GM12878 (cell line): ENCODE results near the gene SPTBN1. TPM values are rescaled to one million over a fixed set of nuclear protein-coding genes. Genes with fewer than 3 reads are reported as not detected.

Source experiments
- ATAC-seq: fragments of 200-7000 bp; cut with Tn5 transposase; 3 replicates; pipeline ENCODE4 v1.9.1; 2020; ENCODE audit warnings: mild to moderate bottlenecking, moderate library complexity
- BruUV-seq: library from RNA; stranded (reverse); fragments of 400-500 nt; replicated peaks from 2 replicates; lab custom pipeline; 2021; lab: Mats Ljungman, UMichigan
- CTCF ChIA-PET: fragments of 300-600 bp; sonication (Branson Sonifier 250); formaldehyde crosslinking; extraction: SDS; loops from one replicate; lab custom pipeline; 2021; ENCODE audit warnings: inconsistent platforms; lab: Yijun Ruan, JAX
- POLR2A ChIA-PET: fragments of 350-600 bp; formaldehyde crosslinking; extraction: SDS; loops from one replicate; lab custom pipeline; 2021; ENCODE audit warnings: inconsistent platforms; lab: Charles Lee
- RAD21 ChIA-PET: fragments of 300-600 bp; sonication (Branson Sonifier 250); formaldehyde crosslinking; loops from one replicate; lab custom pipeline; 2023; ENCODE audit warnings: antibody characterized with exemption; ENCODE audit not compliant: unreplicated experiment; lab: Charles Lee
- SMC1A ChIA-PET: fragments of 300-600 bp; sonication (Branson Sonifier 250); formaldehyde crosslinking; loops from one replicate; lab custom pipeline; 2023; ENCODE audit not compliant: unreplicated experiment, uncharacterized antibody; lab: Charles Lee
- DNase-seq: peaks from one replicate; pipeline ENCODE4 v3.0.0-alpha.2; 2011; ENCODE audit warnings: low read depth, low spot score
- FAIRE-seq: peaks from 3 replicates; lab custom pipeline; 2011; peaks lifted over from hg19 to GRCh38; lab: Jason Lieb, UNC
- H2AFZ ChIP-seq: 2 replicates; pipeline ENCODE4 v1.6.0; 2011; ENCODE audit warnings: low read depth, low read length, control low read depth; ENCODE audit not compliant: control insufficient read depth
- H3K27ac ChIP-seq: 2 replicates; pipeline ENCODE4 v1.5.1; 2011; ENCODE audit warnings: control low read depth; ENCODE audit not compliant: control insufficient read depth, insufficient read depth
- H3K27me3 ChIP-seq, 2 experiments: replicated peaks in 1 of 2; 2 replicates each; pipeline versions ENCODE4 v1.6.0 to v1.6.1; 2011; ENCODE audit warnings: low read length in 1 of 2; ENCODE audit not compliant: control insufficient read depth in 2 of 2, insufficient read depth in 2 of 2
- H3K36me3 ChIP-seq, 2 experiments: 2 replicates each; pipeline ENCODE4 v1.5.1; 2011; ENCODE audit warnings: low read length in 1 of 2; ENCODE audit not compliant: control insufficient read depth in 2 of 2, insufficient read depth in 2 of 2
- H3K4me1 ChIP-seq: 2 replicates; pipeline ENCODE4 v1.6.1; 2011; ENCODE audit warnings: mild to moderate bottlenecking, low read length, moderate library complexity, mixed read lengths; ENCODE audit not compliant: control insufficient read depth, insufficient read depth
- H3K4me2 ChIP-seq: 2 replicates; pipeline ENCODE4 v1.6.0; 2011; ENCODE audit warnings: control low read depth; ENCODE audit not compliant: control insufficient read depth, insufficient read depth
- H3K4me3 ChIP-seq: fragments of 200-600 bp; sonication (generic); 2 replicates; pipeline ENCODE4 v1.5.1; 2016
- H3K79me2 ChIP-seq: 2 replicates; pipeline ENCODE4 v1.6.0; 2011; ENCODE audit warnings: low read length; ENCODE audit not compliant: control insufficient read depth, insufficient read depth
- H3K9ac ChIP-seq: 2 replicates; pipeline ENCODE4 v1.8.0; 2011; ENCODE audit warnings: low read length, control low read depth, mixed read lengths; ENCODE audit not compliant: control insufficient read depth, insufficient read depth
- H3K9me3 ChIP-seq: replicated peaks from 3 replicates; pipeline ENCODE4 v1.5.1; 2011; ENCODE audit warnings: mild to moderate bottlenecking, low read length; ENCODE audit not compliant: control insufficient read depth, insufficient read depth
- H4K20me1 ChIP-seq: 2 replicates; pipeline ENCODE4 v1.6.0; 2011; ENCODE audit not compliant: control insufficient read depth, insufficient read depth
- ATF7 ChIP-seq: fragments of 450-650 bp; IDR thresholded peaks from 2 replicates; pipeline ENCODE4 v1.6.1; 2016; ENCODE audit warnings: low read depth, mild to moderate bottlenecking
- ESRRA ChIP-seq: IDR thresholded peaks from 2 replicates; pipeline ENCODE4 v1.6.1; 2012; ENCODE audit warnings: mild to moderate bottlenecking, low read length, improper control_type of control experiment
- FOXK2 ChIP-seq: fragments of 450-650 bp; IDR thresholded peaks from 2 replicates; pipeline ENCODE4 v1.6.1; 2017; ENCODE audit warnings: mild to moderate bottlenecking, moderate library complexity
- HDGF ChIP-seq: fragments of 450-650 bp; IDR thresholded peaks from 2 replicates; pipeline ENCODE4 v1.6.1; 2016; ENCODE audit warnings: antibody characterized with exemption
- JUND ChIP-seq: IDR thresholded peaks from 2 replicates; pipeline ENCODE4 v1.6.1; 2012; ENCODE audit warnings: low read depth, mild to moderate bottlenecking, low read length, improper control_type of control experiment, moderate library complexity
- MTA3 ChIP-seq: IDR thresholded peaks from 2 replicates; pipeline ENCODE4 v1.6.1; 2012; ENCODE audit warnings: low read length, inconsistent platforms, borderline replicate concordance
- MXI1 ChIP-seq: fragments of 150-350 bp; IDR thresholded peaks from 2 replicates; pipeline ENCODE4 v1.6.1; 2011; ENCODE audit warnings: low read depth, mild to moderate bottlenecking, inconsistent platforms, low read length, improper control_type of control experiment
- NFXL1 ChIP-seq: fragments of 450-650 bp; IDR thresholded peaks from 2 replicates; pipeline ENCODE4 v1.6.1; 2017; ENCODE audit warnings: antibody characterized with exemption, mild to moderate bottlenecking, borderline replicate concordance
- REST ChIP-seq: IDR thresholded peaks from 2 replicates; pipeline ENCODE4 v1.6.1; 2012; ENCODE audit warnings: mild to moderate bottlenecking, low read depth, low read length
- SIN3A ChIP-seq: IDR thresholded peaks from 2 replicates; pipeline ENCODE4 v1.6.1; 2012; ENCODE audit warnings: low read depth, low read length, improper control_type of control experiment
- SPI1 ChIP-seq: IDR thresholded peaks from 2 replicates; pipeline ENCODE4 v1.6.1; 2011; ENCODE audit warnings: low read depth, mild to moderate bottlenecking, low read length, moderate library complexity, borderline replicate concordance; ENCODE audit not compliant: insufficient read depth
- SREBF1 ChIP-seq: IDR thresholded peaks from 2 replicates; pipeline ENCODE4 v1.6.1; 2012; ENCODE audit warnings: mild to moderate bottlenecking, low read length
- TARDBP ChIP-seq: IDR thresholded peaks from 2 replicates; pipeline ENCODE4 v1.6.1; 2016; ENCODE audit warnings: borderline replicate concordance
- TBL1XR1 ChIP-seq: IDR thresholded peaks from 2 replicates; pipeline ENCODE4 v1.6.1; 2012; ENCODE audit warnings: low read depth, low read length, improper control_type of control experiment
- WRNIP1 ChIP-seq: IDR thresholded peaks from 2 replicates; pipeline ENCODE4 v1.6.1; 2011; ENCODE audit warnings: low read depth, low read length, improper control_type of control experiment, borderline replicate concordance
- ZBED1 ChIP-seq: IDR thresholded peaks from 2 replicates; pipeline ENCODE4 v1.6.1; 2016; ENCODE audit warnings: borderline replicate concordance
- ZNF207 ChIP-seq: fragments of 450-650 bp; IDR thresholded peaks from 2 replicates; pipeline ENCODE4 v1.6.1; 2014; ENCODE audit warnings: antibody characterized with exemption, mild to moderate bottlenecking, borderline replicate concordance
- ZNF217 ChIP-seq: fragments of 450-650 bp; IDR thresholded peaks from 2 replicates; pipeline ENCODE4 v1.6.1; 2017; ENCODE audit warnings: antibody characterized with exemption, mild to moderate bottlenecking
- ZSCAN29 ChIP-seq: fragments of 450-650 bp; IDR thresholded peaks from 2 replicates; pipeline ENCODE4 v1.6.1; 2017; ENCODE audit warnings: mild to moderate bottlenecking, moderate library complexity
- WGBS: methylation state at CpG from one replicate; pipeline ENCODE4 v1.1.6; 2016; ENCODE audit warnings: low lambda C conversion rate; ENCODE audit not compliant: insufficient replicate concordance, insufficient coverage; ENCODE audit errors: missing lambda C conversion rate; 5-methylcytosine and 5-hydroxymethylcytosine counted together
- in situ Hi-C: fragments of 300-500 bp; cut with MboI; formaldehyde crosslinking; loops from 9 replicates; pipeline ENCODE4 v1.14.3; 2018; ENCODE audit warnings: mixed read lengths
- intact Hi-C: fragments of 100-400 bp; cut with micrococcal nuclease; formaldehyde crosslinking; loops from one replicate; pipeline ENCODE4 v1.14.2; 2022; ENCODE audit not compliant: unreplicated experiment
- polyA plus RNA-seq, 11 experiments: library from polyadenylated mRNA; depleted of rRNA in 4 of 11; unstranded in 6 of 11; stranded (reverse) in 5 of 11; fragments of >200 nt; fragmentation: Nextera tagmentation in 4 of 11; fragmentation: Illumina TruSeq in 1 of 11; extraction: Ambion mirVana in 4 of 11; extraction: Trizol in 1 of 11; gene quantifications; 1 replicate in 1 of 11; 2 replicates in 10 of 11; pipeline versions ENCODE4 v1.2.1 to v1.2.3, GENCODE V29; 2011 to 2016; ENCODE audit warnings: inconsistent platforms in 2 of 11, missing spikeins in 2 of 11, low read depth in 1 of 11
- total RNA-seq, 4 experiments: library from RNA; depleted of rRNA in 3 of 4; stranded (reverse); fragments of >200 nt in 3 of 4; fragmentation: Illumina TruSeq in 1 of 4; extraction: Trizol in 1 of 4; gene quantifications; 2 replicates each; pipeline versions ENCODE4 v1.2.1 to v1.2.3, GENCODE V29; 2013 to 2021

Gene SPTBN1
- total and polyA plus RNA-seq, 10 of the 15 experiments (the other 5 are each of a cell fraction or from before 2014, with no cell fraction given), result 20.6 to 154 (median 76.7) TPM

GRCh38 chr2:54695378-54695777 is 239.3 kb downstream of the SPTBN1 start:
- no peak for TF ChIP-seq ATF7
- TF ChIP-seq REST, result no peak
- no peak for TF ChIP-seq JUND
- no peak for TF ChIP-seq NFXL1
- no peak for TF ChIP-seq TARDBP
- TF ChIP-seq FOXK2, result no peak
- no peak for TF ChIP-seq TBL1XR1
- TF ChIP-seq SPI1, result no peak
- TF ChIP-seq ZNF217, result no peak
- no peak for TF ChIP-seq ESRRA
- TF ChIP-seq MTA3, result no peak
- TF ChIP-seq ZNF207, result no peak
- no peak for TF ChIP-seq MXI1
- TF ChIP-seq WRNIP1, result no peak
- no peak for TF ChIP-seq HDGF
- no peak for TF ChIP-seq SIN3A
- TF ChIP-seq ZSCAN29, result no peak
- no peak for TF ChIP-seq ZBED1
- TF ChIP-seq SREBF1, result no peak
- Histone ChIP-seq H4K20me1 (no peaks in the 10 kb centered on the region; the same call in 1 of the 2 replicates), H3K4me1 (no peaks in the 10 kb centered on the region), H3K9ac (no peak overlapping the region), H3K27me3 (no peaks in the 10 kb centered on the region), H3K9me3 (no peaks in the 10 kb centered on the region; the same call in 2 of the 3 replicates), H3K79me2 (no peaks in the 10 kb centered on the region), H3K4me3 (no peak overlapping the region), H3K36me3 (no peaks in the 10 kb centered on the region), H3K27ac (no peak overlapping the region), H2AFZ (no peak overlapping the region), H3K4me2 (no peak overlapping the region)
- ChIA-PET RAD21 (interaction anchor here (0.8 to 1.7 kb wide), 4 partner anchors 9 to 171 kb away, joined by 3 to 5 read pairs (median 3); no protein-coding TSS in a partner anchor), SMC1A (interaction anchor here (1.2 to 6.3 kb wide), 4 partner anchors 9 to 178 kb away, joined by 3 to 50 read pairs (median 10); no protein-coding TSS in a partner anchor), POLR2A (no interaction called here), CTCF (interaction anchor here (1.0 to 7.0 kb wide), 6 partner anchors 10 to 190 kb away, joined by 3 to 41 read pairs (median 6); no protein-coding TSS in a partner anchor)
- intact Hi-C loops (no loop called here), in situ Hi-C loops (no loop called here)
- FAIRE-seq (no peak), ATAC-seq (no peak), DNase-seq (no peak)
- no TSS peak for BruUV-seq
- 62% methylated on average over 4 of the region's 4 CpGs for WGBS
